Left kidney (tissue), 2 donors: ENCODE data around the gene SLCO3A1. TPM values are rescaled to one million over a fixed set of nuclear protein-coding genes. Genes with fewer than 3 reads are reported as not detected.

Experiments used
- DNase-seq: peaks from one replicate; pipeline ENCODE4 v3.0.0-alpha.2; 2013
- polyA plus RNA-seq: library from polyadenylated mRNA; unstranded; fragments of 120-200 nt; gene quantifications from one replicate; pipeline ENCODE4 v1.2.1, GENCODE V29; 2013; ENCODE audit not compliant: insufficient read length

SLCO3A1 gene
- polyA plus RNA-seq, 1 donor = 9.5 TPM

DNA sequence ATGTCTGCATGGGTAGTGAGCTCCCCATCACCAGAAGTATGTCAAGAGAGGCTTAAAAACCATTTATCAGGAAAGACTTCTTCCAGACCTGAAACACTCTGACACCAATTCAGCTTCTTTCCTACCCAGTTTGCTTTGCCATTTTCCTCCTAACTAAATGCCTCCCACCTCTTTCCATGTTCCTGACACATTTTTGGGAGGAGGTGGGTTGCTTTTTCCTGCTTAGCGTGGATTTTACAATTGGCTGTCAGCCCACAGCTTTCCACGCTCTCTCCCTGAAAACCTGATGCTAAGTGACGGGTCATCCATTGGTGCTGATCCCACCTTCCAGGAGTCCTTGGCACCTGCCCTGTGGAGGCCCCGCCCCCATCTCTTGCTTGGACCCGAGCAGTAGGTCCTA lies 275.3 kb downstream of the SLCO3A1 start:
- no peak for DNase-seq

DNA sequence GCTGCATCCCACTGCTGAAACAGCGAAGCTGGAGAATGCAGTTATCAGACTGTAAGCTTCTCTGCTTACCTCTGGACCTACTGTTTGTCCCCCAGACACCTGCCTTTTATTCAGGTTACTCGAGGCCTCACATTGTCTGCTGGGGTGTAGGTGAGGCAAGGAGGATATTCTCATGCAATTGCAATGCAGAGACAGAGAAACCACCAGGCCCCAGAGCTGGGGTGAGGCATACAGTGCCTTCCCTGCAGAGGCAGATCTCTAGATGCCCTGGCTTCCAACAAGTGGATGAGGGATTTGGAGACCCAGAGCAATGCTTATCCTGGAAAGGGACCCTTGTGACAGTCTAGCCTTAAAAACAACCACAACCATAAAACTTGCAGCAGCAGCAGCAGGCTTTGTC lies 276.7 kb downstream of the SLCO3A1 start:
- DNase-seq = no peak

DNA sequence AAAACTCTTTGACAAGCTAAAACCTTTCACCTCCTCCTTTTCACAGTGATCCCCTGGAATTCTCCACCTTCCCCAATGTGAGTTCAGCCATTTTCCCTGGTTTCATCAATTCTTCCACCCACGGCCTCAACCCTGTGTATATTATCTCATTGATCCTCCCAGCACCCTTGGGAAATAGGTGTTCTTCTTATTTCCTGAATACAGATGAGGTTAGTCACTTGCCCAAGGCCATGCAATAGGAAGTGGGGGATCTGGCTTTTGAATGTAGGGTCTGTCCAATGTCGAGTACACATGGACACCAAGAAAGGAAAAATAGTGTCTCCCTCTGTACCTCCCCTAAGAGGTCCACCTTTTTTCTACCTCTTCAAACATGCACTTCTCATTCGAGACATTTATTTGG lies 277.4 kb downstream of the SLCO3A1 start:
- no peak for DNase-seq

DNA sequence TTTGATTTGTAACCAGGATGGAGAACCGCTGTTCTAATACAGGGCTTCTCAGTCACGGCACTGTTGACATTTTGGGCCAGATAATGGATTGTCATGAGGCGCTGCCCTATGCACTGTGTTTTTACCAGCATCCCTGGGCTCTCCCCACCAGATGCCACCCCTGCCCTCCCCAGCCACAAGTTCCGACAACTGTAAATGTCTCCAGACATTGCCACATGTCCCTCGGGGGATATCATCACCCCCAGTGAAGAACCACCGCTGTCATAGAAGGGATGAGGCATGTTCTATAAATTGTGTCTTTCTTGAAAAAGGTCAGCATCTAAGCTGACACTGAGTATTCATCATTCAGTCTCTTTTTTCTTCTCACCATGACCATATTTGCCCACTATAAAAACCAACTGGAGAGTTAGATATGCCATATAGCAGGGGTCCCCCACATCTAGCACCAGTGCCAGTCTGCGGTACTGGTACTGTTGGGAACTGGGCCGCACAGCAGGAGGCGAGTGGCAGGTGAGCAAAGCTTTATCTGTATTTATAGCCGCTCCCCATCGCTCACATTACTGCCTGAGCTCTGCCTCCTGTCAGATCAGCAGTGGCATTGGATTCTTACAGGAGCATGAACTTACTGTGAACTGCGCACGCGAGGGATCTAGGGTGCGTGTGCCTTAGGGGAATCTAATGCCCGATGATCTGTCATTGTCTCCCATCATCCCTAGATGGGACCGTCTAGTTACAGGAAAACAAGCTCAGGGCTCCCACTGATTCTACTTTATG lies 279.7 kb downstream of the SLCO3A1 start:
- DNase-seq = no peak

DNA sequence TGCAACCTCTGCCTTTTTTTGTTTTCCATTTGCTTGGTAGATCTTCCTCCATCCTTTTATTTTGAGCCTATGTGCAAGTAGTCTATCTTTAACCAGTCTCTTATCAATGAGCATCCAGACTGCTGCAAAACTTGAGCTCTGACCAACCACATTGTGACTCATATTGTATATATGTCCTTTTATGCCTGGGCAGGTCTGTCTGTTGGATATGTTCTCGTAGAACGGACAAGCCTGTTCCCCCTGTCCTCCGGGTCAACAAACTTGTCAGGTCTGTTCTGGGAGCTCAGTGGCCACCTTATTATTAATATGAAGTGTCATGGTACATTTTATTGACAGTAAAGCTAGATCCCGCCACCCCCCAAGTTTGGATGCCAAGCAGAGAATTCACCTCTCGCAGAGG lies 287.3 kb downstream of the SLCO3A1 start:
- no peak for DNase-seq

DNA sequence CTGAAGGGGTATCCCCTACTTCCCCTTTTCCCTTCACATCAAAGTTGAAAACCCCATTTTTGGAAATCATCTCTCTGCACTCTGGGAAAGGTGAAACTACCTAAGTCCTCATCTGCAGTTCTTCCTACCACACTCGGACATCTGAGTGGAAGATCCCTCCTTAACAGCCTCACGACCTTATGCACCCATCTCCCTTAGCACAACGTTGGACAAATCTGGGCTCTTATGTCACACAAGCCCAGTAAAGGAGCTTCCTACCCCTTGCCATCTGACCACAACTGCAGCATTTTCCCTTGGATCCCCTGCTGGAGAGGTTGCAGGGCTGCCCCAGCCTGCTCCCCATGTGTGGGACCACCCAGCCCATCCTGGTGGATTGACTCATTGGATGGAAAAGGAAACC lies 288.1 kb downstream of the SLCO3A1 start:
- DNase-seq = no peak

DNA sequence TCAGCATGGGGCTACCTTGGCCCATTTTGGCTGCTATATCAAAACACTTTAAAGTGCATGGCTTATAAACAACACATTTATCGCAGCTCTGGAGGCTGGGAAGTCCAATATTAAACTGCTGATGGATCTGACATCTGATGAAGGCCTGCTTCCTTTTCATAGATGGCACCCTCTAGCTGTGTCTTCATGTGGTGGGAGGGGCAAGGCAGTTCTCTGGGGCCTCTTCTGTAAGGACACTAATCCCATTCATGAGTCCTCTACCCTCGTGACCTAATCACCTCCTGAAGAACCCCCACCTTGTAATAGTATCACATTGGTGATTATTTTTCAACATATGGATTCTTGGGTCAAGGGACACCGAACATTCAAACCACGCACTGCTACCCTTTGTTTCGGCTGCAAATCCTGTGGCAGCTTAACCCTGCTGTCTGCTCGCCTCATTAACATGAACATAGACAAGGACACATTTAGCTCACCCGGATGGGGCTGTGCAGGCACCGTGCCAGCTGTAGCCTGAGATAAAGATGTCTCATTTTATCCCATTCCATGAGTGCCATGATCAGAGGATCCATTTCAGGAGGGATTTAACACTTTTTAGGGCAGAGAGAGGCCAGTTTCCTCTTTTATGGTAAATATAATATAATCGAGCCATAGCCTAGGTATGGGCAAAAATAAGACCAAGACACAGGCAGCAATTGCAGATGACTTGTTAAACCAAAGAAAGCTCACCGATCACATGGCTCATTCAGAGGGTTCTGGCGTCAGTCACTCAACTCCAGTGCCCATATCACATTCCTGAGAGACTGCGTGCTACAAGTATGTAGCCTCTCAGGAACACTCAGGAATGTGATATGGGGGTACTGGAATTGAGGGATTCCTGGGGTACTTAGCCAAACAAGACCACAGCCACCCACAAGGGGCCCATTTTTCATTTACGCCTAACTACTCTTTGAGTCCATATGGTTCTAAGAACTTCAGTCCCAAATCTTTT lies 289.0 kb downstream of the SLCO3A1 start:
- DNase-seq = no peak

DNA sequence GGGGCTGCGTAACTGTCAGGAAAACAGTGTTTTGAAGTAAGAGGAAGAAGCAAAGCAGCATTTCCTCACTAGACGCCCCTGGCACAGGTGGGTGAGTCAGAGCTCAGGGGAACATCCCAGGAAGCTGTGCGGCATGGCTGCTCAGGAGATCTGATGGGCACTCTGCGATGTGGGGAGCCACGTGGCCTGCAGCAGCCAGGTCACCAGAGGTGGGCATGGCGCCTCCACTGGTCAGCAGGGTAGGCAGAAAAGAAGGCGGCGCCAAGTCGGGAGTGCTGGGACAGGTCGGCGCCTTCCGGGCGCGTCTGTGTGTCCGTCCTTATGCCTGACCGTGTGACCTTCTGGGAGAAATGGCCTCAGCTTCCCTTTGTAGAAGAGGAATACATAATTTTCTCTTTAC lies 290.3 kb downstream of the SLCO3A1 start:
- DNase-seq = no peak

DNA sequence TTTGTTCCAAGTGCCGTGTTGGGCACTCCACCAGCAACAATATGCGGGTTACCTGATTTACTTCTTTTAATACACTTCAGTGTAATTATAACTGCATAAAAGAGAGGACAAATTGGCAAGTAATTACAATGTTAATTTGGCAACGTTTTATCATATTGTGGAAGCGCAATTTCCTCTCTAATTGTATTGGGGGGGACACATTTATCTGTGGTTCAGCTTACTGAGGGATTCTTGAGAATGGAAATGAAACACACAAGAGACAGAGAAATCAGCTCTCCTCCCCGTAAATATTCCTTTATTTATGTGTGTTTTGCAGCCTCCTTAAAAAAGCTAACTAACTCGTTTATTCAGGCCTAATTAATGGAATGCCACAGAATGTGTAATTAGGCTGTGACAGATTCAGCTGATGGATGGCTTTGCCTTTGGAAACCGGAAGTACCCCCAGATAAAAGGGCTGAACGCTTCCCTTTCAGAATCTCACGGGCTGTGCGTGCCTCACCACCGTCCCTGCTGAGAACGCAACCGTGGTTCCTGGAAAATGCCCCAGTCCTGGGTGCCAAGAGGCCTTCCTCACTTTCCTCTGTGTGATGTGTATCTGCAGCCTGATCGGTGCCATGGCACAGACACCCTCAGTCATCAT lies 293.1 kb downstream of the SLCO3A1 start:
- DNase-seq = no peak

DNA sequence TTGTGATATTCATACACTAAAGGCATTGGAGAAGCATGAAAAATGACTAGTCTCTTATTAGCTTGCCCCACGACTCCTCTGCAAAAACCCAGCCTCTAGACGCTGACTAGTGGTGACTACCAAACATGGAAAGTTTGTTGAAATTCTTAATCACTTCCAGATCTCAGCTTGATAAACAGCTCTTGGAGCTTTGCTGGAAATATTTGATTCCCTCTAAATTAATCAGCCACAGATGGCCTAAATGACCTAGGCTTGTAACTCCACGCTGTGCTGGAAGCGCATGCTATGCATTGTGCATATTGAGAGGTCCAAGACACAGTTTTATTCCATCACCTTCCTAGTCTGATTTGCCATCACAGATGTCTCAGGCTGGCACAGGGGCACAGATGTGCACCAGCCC lies 295.5 kb downstream of the SLCO3A1 start:
- no peak for DNase-seq

DNA sequence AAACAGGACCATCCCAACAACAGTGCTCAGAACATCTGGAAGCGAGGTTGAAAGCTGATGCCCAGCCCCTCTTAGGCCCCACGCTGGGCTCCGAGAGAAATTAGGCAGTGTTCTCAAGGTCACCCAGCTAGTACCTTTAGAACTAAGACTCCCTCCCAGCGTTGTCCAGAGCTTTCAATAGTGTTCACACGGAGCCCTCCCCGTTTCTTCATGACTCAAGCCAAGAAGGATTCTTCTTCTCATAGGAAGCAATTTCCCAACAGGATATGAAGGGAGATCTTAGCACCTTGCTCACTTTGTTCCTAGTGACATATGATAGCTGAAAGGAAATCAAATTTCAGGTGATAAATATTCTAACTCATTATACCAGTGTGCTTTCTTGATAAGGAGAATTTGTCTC lies 296.0 kb downstream of the SLCO3A1 start:
- DNase-seq = no peak

DNA sequence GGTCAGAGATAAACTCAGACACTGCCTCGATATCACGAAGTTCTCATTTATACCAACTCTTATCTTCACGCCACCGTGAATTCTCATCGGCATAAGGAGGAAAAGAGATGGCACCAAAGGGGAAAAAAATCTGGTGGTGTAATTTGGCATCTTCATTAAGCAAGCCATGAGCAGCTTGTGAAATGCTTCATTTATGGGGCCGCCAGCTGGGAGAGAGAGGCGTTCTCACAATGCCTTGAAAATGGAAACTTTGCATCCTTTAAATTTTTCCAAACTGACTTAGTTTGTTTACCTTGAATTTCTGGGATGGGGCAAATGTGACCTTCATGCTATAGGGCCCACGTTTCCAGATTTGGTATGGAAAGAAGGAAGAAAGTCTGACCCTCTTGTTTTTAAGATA lies 297.7 kb downstream of the SLCO3A1 start:
- no peak for DNase-seq

DNA sequence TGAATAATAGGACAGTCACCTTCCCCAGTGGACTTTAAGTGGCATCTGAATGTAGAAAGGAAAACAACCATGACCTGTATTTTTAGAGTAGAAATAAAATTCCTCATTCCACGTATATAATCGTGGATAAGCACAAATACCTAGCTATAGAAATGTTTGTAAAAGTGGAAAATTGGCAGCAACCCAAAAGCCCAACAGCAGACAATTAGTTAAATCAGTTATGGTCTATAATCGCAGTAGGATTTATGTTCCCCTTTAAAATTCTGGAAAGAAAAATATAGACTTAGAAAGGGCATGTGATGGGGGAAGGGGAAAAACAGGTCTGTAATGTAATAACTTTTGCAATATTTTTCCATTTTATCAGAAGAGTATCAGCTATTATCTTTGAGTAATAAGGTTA lies 298.2 kb downstream of the SLCO3A1 start:
- no peak for DNase-seq

DNA sequence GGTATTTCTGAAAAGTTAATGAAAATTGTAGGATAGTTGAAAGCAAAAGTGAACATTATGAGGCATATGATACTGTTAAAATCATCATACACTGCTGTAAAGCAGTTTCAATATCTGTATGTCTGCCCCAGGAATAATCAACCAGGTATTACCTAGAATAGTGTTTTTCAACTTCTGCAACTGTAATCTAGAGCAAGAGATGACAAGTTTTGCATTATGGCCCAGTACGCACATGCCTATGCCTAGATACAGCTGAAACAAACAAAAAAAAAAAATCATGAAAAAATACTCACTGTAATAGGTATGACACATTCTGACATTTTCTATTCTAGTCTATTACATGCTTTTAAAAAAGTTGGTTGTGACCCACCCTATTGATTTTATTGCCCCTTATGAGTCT lies 299.5 kb downstream of the SLCO3A1 start:
- DNase-seq = no peak

DNA sequence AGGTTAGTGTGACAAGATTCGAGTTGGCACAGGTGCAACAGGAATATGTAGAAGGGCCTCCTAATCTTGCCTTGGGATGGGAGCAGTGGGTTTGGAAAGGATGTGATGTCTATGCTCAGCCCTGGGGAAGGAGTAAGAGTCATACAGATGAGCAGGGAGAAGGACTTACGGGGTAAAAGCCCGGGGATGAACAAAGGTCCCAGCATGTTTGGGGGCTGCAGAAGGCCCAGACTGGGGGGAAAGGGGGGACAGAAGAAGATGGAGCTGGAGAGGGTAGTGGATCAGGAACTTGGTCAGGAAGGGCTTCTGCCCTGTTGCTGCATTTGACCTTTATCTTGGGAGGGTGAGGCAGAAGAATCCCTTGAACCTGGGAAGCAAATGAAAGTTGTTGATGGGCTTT lies 300.1 kb downstream of the SLCO3A1 start:
- no peak for DNase-seq

DNA sequence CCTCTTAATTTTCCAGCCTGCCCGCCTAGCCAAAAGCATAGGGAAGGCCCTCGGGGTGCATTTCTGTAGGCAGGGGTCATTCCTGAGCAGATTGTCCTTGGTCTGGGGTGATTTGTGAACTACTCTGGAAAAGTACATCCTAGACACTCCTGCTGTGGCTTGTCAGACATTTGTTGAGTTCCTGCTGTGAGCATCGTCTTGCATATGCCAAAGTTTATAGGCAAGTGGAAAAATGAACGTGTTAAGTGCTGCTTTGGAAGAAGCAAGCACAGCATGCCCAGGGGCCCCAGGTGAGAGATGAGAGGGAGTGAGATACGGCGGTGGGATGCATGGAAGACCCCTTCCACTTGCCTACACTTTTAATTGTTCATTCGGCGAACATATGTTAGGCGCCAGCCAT lies 302.4 kb downstream of the SLCO3A1 start:
- no peak for DNase-seq

DNA sequence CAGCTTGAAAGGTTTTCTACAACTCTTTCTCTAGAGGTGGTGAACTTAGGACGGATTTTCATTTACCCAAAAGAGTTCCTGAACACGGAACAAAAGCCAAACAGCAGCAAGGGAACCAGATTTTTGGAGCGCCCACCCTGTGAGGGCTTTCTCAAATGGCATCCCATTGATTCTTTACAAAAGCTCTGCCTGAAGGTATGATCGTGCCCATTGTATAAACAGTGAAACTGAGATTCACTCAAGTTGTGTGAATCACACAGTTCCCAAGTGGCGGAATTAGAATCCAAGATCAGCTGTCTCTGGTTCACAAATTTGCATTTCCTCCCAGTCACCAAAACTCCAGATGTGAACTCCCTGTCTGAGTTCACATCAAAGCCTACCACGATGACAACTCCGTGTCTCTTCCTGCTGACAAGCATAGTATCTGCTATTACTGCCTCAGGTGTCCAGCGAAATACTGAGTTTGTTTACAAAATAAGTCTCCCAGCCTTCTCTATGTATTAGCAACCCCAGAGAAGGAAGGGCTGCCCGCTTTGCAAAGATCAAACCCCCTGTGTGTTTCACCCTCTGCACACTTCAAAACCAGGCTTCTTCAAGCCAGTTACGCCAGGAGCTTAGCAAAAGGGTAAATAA lies 304.3 kb downstream of the SLCO3A1 start:
- no peak for DNase-seq

DNA sequence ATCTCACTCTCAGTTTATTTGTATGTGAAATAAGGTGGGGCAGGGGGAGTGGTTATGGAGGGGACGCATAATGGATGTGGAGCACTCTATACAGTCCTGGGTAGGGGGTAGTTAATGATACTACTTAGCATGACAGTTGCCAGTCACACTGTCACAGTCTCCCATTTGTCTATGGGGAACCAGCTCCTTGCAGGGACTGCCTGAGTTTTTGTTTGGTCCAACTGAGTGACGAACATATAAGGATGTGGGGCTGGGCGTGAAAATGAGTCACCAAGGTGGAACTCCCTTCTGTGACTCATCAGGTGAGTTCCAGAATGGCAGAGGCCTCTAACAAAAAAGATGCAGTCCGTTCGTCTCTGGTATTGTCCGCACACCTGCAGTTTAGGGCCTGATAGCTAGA lies 304.9 kb downstream of the SLCO3A1 start:
- DNase-seq = no peak

DNA sequence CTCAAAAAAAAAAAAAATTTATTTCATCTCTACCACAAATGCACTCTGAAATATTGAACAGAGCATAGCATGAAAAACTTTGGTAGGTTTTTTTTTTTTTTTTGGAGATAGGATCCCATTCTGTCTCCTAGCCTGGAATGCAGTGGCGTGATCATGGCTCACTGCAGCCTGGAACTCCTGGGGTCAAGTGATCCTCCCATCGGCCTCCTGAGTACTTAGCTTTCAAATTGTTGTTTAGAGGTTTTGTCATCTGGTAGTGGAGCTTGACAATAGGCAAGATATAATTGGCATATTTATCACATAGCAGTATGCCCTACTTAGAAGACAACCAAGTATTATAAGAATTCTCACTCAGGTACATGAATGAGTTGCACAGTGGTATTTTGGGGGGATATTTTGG lies 306.0 kb downstream of the SLCO3A1 start:
- DNase-seq = no peak

DNA sequence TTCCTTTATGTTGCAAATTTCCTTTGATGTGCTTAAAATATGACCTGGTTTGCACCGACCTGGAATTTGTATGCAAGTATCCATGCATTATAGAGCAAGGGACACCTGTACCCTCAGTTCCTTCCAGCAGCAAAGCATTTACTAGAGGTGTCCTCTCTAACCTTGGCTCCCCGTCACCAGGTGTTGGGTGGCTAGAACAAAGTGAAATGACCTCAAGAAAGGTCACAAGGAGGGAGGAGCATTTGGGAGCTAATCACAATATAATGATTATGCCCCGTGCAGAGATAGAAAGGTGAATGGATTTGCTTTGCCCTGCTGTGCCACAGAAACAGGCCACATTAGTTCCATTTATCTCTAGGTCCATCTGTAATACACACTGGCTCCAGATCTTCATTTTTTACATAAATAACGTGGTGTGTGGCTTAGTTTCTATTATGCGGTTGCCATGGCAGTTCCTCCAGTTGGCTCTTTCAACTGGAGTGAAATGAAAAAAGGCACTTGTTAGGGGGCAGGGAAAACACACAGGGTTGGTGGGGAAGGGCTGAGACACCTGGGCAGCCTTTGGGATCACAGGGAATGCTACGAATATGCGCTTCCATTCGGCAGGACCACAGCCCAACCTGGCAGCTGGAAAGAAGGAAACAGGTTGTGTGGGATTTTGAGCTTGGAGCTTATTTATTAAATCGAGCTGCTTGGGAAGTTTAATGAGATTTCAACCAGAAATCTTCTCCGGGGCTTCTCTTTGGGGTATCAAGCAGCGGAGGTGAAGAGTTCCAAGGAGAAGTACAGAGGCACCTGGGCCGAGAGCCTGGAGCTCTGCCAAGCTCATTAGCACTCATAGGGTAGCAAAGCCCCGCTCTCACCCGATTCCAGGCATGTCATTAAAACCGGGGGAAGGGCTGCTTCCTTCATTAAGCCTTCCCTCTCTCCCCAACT lies 306.7 kb downstream of the SLCO3A1 start:
- no peak for DNase-seq

DNA sequence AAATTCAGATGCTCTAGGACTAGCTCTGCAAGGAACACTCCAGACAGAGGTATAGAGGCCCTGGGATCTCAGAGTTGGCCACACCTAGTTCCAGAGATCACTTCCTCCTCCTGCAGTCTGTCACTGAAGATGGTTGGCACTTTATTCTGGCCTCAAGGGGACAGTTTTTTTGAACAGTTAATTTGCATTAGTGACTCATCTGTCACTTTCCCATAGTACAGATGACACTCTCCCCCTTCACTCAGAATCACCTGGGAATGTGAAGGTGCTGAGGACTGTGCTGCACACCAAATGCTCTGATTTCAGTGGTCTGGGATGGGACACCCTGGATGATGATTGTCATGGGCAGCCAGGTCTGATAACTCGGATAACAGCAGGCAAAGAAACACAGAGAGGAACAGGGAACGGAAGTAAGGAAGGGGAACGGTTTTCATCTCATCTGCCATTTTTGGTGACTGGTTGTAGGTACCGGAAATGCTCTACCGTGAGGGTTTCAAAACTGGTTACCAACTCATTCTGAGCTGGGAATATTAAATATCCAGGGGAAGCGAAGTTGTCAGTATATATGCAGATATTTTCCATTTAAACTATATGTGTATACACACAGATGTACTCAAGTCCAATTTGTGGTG lies 307.6 kb downstream of the SLCO3A1 start:
- DNase-seq = no peak
